NCI-H345 treated with DMSO at 0.1 percent for 48 hours (cell line): ENCODE results near the gene PLAAT3.
"Not testable (repeated sequence)": the region's sequence is repeated elsewhere in the genome, so short reads cannot be mapped to it uniquely, and the experiment has no call there.

Experiments used
- DNase-seq: peaks from one replicate; lab custom pipeline; 2025; ENCODE audit not compliant: unreplicated experiment; lab: John Stamatoyannopoulos, UW

Gene PLAAT3

DNA sequence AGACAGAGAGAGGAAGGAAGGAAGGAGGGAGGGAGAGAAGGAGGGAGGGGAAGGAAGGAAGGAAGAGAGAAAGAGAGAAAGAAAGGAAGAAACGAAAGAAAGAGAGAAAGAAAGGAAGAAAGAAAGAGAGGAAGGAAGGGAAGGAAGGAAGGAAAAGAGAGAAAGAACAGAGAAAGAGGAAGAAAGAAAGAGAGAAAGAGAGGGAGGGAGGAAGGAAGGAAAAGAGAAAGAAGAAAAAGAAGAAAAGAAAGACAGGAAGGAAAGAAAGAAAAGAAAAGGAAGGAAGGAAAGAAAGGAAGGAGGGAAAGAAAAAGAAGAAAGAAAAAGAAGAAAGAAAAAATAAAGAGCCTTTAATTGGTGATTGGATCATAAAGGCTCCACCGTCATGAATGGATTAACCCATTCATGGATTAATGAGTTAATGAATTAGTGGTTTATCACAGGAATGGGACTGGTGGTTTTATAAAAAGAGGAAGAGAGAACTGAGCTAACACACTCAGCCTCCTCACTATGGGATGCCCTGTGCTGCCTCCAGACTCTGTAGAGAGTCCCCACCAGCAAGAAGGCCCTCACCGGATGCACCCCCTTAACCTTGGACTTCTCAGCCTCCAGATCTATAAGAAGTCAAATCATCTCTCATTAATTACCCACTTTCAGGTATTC, 42.1 kb downstream of the PLAAT3 start:
- DNase-seq: no peak

DNA sequence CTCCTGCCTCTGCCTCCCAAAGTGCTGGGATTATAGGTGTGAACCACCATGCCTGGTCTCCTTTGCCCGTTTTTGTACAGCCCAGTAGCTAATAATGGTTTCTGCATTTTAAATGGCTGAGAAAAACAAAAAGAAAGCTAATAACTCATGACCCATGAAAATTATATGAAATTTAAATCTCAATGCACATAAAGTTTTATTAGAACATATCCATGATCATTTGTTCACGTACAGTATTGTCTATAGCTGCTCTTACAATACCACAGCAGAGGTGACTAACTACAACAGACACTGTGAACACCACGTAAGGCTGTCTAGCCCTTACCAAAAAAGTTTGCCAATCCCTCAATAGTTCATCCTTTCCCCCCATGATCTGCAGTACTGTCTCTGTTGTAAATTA, 44.7 kb downstream of the PLAAT3 start:
- DNase-seq: no peak

DNA sequence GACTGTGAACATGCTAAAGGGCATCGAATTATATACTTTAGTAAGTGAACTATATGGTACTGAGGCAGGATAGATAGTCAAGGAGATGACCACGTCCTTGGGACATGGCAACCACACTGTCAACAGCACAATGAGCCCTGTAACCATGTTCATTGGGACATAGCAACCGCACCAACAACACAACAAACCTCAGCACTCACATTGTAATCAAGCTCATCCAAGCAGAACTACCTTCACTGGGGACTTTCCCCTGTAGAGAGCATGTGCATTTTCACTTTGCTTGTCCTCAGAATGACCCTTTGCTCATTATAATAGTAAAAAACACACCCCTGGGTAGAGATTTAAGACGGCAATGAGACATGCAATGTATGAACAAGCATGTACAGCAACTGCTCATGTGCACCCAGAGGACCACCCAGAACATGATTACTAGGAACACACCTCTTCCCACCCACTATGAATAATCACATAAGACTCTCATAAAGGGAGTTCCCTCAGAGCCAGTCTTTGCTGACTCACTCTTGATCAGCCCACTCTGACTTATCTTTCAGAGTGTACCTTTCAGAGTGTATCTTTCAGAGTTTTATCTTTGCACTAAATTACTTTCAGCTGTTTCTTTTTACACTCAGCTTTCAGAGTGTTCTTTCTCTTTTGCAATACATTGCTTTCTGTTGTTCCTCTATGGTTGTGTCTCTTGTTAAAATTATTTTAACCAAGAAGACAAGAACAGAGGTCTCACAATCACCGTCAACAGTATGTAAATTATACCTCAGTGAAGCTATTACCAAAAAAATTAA, 47.0 kb downstream of the PLAAT3 start:
- no peak for DNase-seq

DNA sequence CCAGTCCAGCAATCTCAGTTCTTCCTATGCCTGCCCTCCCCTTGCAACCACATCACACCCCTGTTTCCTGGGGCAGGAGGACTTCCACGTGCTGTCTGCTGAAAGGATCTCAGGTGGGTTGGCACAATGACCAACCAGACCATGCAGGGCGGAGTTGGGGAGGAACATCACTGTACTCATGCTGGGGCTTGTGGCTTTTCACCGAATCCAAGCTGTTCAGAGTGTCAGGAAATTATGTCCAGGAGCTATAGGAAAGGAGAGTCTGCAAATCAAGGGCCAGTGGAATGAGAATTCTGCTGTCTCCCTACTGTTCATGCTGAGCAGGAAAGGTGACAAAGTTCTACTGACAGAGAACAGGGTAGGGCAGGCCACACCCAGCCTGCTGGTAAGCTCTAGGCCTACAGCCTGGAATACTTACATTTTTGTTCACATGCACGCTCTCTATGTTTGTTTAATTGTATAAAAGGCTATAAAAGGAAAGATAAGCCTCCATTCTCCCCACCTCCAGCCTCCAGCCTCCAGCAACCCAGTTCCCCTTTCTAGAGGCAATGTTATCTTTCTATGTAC, 49.4 kb downstream of the PLAAT3 start:
- no peak for DNase-seq

DNA sequence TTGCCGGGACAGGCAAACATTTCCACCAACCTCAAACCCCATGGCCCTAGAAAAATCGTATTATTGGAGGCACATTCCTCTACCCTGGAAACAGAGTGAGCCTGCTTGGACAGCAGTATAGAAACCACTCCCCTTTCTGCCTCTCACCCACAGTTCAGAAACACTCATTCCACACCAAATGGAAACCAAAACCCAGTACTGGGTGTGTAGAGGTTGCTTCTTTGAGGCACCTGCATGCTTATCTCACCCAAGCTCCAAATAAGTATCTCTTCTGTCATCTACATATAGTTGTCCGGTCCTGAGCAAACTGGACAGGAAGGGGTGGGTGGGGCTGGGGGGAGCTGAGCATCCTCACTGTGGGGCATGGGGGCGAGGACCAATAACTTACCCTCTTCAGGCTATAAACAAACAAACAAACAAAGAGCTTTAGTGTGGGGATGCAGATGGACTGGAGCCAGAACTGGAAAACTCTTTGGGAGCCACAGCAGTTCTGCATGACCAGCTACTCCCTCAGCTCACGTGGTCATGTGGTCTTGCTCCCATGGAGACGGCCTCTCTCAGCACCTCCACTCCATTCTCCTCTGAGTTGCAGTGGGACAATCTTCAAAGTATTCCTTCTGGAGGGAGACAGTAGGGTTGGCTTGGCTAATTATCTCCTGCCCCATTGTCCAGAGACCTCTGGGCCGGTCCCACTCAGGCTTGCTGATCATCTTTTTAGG, 50.0 kb downstream of the PLAAT3 start:
- DNase-seq: no peak

DNA sequence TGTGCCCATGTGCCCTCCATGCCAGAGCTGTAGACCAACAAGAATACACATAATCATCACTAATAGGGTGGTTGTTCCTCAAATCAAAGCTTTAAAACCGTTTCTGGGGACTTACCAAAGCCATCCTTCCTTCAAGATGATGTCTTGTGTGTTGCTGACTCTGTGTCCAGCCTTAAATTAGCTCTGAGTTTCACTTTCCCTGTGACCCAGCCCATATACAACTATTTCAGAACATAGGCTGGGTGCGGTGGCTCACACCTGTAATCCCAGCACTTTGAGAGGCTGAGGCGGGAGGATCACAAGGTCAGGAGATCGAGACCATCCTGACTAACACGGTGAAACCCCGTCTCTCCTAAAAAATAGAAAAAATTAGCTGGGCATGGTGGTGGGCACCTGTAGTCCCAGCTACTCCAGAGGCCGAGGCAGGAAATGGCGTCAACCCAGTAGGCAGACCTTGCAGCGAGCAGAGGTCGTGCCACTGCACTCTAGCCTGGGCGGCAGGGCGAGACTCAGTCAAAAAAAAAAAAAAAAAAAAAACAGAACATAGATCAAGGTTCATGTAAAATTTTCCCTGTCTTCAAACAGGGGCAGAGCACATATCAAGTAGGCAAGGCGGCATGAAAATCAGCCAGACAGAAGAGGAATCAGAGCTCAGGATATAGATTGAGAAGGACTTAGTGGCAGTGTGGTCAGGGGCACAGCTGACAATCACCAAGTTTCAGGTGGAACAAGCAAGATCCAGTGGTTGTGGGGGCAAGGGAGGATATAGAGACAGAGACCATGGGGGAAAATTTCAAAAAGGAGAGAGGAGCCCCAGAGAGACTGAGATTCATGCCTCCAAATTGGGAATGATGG, 50.8 kb downstream of the PLAAT3 start, which contains the start of gene PLAAT2:
Gene PLAAT2 (minus strand): TSS at position 179 of the 855 bp plus-strand sequence. CDS start 55 bp downstream, at position 124.
- DNase-seq: no peak

DNA sequence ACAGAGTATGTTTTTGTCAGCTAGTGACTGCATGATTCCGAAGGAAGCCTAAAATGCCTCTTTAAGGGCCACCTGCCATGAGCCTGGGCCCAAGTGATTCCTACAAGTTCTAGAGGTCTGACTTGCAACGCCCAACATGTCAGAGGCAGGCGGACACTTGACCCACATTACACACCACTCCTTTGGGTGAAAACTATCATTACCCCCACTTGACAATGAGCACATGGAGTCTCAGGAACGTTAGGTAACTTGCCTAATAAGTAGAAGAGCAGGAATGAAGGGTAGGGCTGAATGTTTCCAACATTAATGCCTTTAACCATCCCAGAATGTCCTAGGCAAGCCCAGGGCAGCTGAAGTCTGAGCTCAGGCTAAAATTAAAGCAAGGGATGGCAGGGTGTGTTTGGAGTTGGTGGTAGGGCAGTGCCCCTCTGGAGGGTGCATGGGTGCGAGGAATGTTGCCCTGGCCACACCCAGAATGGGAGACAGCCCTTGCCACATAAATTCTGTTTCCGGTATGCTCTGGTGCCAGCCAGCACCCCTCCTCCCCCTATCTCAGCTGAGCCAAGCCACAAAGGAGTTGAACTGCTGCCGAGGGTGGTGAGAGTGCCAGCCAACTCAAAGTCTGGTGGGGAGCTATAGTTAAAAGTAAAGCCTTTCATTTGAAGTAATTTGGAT, 53.6 kb downstream of the PLAAT3 start:
- DNase-seq: no peak

DNA sequence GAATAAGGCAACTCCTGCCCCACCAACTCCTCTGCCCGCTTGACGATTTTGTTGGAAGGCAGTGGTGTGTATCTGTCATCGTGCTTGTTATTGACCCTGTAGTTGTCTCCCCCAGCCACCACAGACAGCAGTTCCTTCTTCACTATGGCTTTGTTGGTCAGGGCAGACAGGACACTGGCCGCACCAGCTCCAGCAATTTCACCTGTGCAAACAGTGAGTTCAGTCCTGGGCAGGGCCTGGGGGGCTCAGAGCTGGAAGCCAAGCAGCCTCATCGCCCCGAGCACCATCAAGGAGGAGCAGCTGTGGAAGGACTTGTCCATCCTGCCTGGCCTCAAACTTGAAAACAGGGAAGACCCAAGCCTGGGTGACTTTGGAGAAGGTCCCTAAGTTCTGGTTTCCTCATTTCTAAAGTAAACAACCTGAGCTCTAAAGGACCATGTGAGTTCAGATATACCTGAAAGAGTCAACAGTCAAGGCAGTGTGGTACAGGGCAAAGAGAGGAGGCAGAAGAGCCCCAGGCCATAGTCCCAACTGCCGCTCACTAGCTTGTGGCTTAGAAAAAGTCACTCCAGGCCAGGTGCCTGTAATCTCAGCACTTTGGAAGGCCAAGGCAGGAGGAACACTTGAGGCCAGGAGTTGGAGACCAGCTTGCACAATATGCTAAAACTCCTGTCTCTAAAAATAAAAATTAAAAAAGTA, 55.6 kb downstream of the PLAAT3 start:
- DNase-seq: no peak

DNA sequence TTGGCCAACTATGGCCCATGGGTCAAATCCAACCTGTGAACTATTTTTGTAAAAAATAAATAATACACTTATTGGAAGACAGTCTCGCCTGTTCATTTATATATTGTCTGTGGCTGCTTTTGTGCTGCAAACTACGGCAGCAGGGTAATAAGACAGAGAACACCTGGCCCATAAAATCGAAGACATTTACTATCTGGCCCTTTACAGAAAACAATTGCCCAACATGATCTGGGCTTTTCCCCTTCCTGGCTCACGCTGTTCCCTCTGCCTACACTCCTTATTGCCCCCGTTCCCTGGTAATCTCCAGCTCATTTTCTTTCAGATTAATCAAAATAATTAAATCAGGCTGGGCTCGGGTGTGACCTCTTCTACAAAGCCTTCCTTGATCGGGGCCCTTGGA, 56.7 kb downstream of the PLAAT3 start:
- no peak for DNase-seq

DNA sequence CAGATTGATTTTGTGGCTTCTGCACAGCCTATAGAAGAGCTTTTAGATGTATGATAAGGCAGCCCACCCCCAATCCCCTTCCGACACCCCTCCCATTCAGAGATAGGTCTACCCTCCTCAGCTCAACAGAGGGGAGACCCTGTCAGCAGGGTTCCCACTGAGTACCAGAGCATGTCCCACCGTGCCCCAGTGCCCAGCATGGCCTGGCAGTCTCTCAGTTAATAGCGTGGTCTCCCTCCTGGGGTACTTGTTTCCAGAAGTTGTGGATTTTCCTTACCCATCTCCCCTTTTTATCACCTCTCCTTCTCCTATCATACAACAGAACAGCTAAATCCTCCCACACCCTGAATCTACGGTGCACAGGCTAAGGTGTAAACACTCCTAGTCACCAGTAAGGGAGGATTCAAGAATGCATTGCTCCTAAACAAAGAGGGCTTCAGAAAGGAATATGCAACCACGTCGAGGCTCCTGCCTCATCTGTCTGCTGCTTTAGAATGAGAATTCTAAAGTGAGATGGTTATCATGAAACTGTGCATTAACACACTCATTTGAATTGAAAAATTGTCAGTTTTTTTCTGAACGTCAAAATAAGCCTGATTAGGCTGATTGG, 57.7 kb downstream of the PLAAT3 start:
- no peak for DNase-seq

DNA sequence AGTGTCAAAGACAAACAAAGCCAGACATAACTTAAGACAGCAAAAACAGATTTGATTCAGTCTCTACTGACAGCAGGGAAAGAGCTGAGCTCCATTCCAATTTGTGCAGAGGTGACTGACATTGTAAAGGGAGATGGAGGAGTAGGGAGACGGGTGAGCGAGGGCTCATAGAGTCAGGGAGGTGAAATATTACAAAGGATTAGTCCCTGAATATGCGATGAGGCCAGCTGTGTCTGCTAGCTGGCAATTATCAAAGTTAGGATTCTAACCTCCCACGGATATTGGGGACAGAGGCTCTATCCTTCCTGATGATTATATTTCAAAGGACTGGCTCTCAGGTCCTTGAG, 59.4 kb downstream of the PLAAT3 start:
- no peak for DNase-seq

DNA sequence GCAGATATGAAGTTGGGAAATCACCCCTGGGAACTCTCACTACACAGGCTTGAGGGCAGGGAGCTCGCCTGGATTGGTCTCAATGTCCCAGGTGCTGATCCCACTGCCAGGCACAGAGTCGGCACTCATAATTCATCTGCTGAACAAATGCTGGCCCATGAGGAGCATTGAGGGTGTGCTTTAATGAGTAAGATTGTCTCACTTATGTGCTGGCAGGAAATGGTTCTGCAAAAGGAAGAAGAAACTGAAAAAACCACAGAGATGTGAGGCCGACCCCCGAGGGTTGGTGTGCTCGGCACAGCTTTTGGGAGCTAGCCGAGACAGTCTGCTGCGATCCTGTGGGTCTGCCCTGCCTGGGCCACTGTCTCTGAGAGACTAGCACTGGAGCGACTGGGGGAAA, 60.5 kb downstream of the PLAAT3 start:
- DNase-seq: no peak

DNA sequence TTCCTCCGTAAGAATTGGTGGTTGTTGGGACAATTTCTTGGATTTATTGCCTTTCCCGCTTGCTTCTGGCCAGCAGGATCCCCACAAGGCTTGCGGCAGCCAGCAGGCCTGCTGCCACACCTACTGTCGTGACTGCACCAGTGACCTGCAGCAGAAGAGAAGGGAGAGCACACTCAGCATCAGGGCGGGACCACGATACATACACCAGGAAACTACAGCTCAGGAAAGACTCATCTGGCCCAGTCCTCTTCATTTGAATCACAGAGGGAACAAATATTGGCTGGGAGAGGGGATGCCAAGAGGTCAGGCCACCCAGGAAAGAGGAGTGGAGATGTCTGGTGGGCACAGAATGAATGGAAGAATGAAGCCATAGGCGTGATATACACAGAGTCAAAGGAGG, 61.3 kb downstream of the PLAAT3 start:
- DNase-seq: no peak

DNA sequence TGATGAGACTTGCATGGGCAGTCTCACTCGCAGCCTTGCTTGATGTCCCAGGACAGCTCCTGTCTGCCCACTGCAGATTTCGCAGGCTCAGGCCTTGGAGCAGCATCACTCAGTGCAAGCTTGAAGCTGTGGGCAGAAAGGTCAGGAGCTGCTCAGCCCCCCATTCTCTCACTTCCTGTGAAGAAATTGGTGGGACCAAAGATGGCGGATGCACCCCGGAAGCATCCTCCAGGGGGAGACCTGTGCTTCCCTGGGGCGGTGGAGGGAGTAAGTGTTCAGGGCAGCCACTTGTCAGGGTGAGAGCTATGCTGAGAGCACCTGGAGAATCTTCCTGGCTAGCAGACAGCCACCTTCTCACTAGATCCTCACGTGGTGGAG, 62.4 kb downstream of the PLAAT3 start:
- DNase-seq: no peak

DNA sequence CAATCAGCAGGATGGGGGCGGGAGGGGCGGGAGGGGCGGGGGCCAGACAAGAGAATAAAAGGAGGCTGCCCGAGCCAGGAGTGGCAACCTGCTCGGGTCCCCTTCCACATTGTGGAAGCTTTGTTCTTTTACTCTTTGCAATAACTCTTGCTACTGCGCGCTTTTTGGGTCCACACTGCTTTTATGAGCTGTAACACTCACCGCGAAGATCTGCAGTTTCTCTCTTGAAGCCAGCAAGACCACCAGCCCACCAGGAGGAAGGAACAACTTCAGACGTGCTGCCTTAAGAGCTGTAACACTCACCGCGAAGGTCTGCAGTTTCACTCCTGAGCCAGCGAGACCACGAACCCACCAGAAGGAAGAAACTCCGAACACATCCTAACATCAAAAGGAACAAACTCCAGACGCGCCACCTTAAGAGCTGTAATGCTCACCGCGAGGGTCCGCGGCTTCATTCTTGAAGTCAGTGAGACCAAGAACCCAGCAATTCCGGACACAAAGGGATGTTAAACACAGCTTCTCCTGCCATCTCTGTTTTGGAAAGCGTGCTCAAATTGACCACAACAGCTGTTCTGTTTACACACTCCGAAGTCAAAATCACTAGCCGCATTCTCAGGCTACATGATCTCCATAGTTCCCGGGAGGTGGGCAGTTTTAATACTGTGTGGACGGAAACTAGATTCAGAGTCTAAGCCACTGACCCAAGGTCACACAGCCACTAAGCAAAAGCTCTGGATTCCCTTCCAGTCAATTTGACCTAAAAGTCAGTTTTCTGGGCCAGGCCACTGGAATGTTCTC, 62.9 kb downstream of the PLAAT3 start:
- no peak for DNase-seq

DNA sequence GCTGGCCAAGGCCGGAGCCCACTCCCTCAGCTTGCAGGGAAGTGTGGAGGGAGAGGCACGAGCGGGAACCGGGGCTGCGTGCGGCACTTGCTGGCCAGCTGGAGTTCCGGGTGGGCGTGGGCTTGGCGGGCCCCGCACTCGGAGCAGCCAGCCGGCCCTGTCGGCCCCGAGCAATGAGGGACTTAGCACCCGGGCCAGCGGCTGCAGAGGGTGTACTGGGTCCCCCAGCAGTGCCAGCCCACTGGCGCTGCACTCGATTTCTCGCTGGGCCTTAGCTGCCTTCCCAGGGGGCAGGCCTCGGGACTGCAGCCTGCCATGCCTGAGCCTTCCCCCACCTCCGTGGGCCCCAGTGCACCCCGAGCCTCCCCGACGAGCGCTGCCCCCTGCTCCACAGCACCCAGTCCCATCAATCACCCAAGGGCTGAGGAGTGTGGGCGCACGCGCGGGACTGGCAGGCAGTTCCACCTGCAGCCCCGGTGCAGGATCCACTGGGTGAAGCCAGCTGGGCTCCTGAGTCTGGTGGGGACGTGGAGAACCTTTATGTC, 64.0 kb downstream of the PLAAT3 start:
- not testable (repeated sequence) for DNase-seq

DNA sequence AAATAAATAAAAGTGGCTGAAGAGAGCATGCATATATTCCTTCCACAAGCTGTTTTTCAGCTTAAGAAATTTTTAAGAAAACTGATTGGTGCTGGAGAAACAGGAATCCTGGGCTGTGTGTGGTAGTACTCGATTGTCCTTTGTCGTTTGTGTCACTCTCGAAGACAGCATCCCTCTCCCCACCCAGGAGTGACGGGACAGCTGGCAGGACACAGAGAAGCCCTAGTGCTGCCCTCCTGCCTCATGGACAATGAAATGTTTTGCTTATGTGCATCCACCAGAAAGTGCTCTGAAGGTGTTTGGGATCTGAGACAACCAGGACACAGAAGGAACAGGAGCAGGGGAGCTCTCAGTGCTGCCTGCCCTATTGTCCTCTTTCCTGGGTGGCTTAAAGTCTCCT, 64.8 kb downstream of the PLAAT3 start:
- no peak for DNase-seq

DNA sequence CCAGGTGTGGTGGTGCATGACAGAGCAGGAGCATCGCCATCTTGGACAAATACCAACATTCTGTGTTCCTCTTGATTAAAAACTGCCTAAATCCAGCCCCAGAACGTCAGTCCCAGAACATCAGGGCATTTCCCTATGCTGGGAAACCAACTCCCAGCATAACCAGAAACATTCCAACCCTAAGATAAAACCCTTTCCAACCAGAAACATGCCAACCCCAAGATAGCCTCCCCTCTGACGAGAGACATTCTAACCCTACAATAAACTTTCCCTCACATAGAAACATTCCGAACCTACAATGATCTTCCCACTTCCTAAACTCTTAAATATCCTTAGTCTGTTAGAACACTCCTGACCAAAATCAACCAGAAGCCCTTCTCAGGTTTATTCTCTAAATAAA, 66.1 kb downstream of the PLAAT3 start:
- no peak for DNase-seq
